UCSD-AML1 (cell line): Measurements from ENCODE around the gene RHBDF1.
"Not testable (repeated sequence)": the region's sequence is repeated elsewhere in the genome, so short reads cannot be mapped to it uniquely, and the experiment has no call there.

ENCODE experiments used
- DNase-seq: peaks from one replicate; lab custom pipeline; 2025; ENCODE audit not compliant: unreplicated experiment; lab: John Stamatoyannopoulos, UW

Gene RHBDF1

GRCh38 chr16:59440-60059 lies 12.9 kb downstream of the RHBDF1 start:
- no peak for DNase-seq

GRCh38 chr16:58491-59439 lies 13.7 kb downstream of the RHBDF1 start:
- DNase-seq: no peak

- DNase-seq: no peak
Measured at GRCh38 chr16:57711-58110, 14.7 kb downstream of the RHBDF1 start.

- DNase-seq: no peak
Measured at GRCh38 chr16:56231-56927, 16.1 kb downstream of the RHBDF1 start.

GRCh38 chr16:55571-56136 lies 16.8 kb downstream of the RHBDF1 start:
- no peak for DNase-seq

- no peak for DNase-seq
Measured at GRCh38 chr16:54237-54581, 18.2 kb downstream of the RHBDF1 start.

GRCh38 chr16:53346-54236 lies 18.8 kb downstream of the RHBDF1 start, which contains the start of the genes POLR3K and SNRNP25:
TSS of gene POLR3K (minus strand) at chr16:53608. CDS start at chr16:53586, 22 bp downstream.
TSS of gene SNRNP25 (plus strand) at chr16:53828. CDS start at chr16:54017, 189 bp downstream.
- DNase-seq: peak; percentile 98

GRCh38 chr16:50769-51591 lies 21.5 kb downstream of the RHBDF1 start:
- no peak for DNase-seq

GRCh38 chr16:47234-47633 lies 25.2 kb downstream of the RHBDF1 start:
- DNase-seq: no peak

- not testable (repeated sequence) for DNase-seq
Measured at GRCh38 chr16:46510-46909, 25.9 kb downstream of the RHBDF1 start.

- no peak for DNase-seq
Measured at GRCh38 chr16:45454-45853, 27.0 kb downstream of the RHBDF1 start.

- DNase-seq: no peak
Measured at GRCh38 chr16:44655-45054, 27.8 kb downstream of the RHBDF1 start.

- no peak for DNase-seq
Measured at GRCh38 chr16:43294-43693, 29.1 kb downstream of the RHBDF1 start.

- no peak for DNase-seq
Measured at GRCh38 chr16:42691-43090, 29.7 kb downstream of the RHBDF1 start.

GRCh38 chr16:42069-42457 lies 30.4 kb downstream of the RHBDF1 start:
- no peak for DNase-seq

GRCh38 chr16:41439-42068 lies 30.9 kb downstream of the RHBDF1 start:
- no peak for DNase-seq

GRCh38 chr16:38941-39892 lies 33.2 kb downstream of the RHBDF1 start:
- DNase-seq: no peak

- not testable (repeated sequence) for DNase-seq
Measured at GRCh38 chr16:38206-38605, 34.2 kb downstream of the RHBDF1 start.
